H1 (cell line): ENCODE measurements around the gene ELSPBP1. TPM values are rescaled to one million over a fixed set of nuclear protein-coding genes. Genes with fewer than 3 reads are reported as not detected.
A peak's percentile ranks its signal among the peaks of the same experiment; 100 is the strongest.

Experiments used
- CTCF ChIA-PET: fragments of 300-600 bp; sonication (Branson Sonifier 250); formaldehyde crosslinking; loops from one replicate; lab custom pipeline; 2021; ENCODE audit not compliant: partially characterized antibody; lab: Charles Lee
- POLR2A ChIA-PET: fragments of 300-600 bp; sonication (Branson Sonifier 250); formaldehyde crosslinking; loops from one replicate; lab custom pipeline; 2021; ENCODE audit warnings: inconsistent platforms; ENCODE audit not compliant: partially characterized antibody; lab: Charles Lee
- DNase-seq, 2 experiments: peaks; one replicate each; pipeline versions ENCODE4 v3.0.0 to v3.0.0-alpha.2; 2010 to 2022; ENCODE audit warnings: low spot score in 2 of 2, low read depth in 1 of 2, mixed read lengths in 1 of 2
- FAIRE-seq: peaks from 2 replicates; lab custom pipeline; 2011; peaks lifted over from hg19 to GRCh38; lab: Jason Lieb, UNC
- H2AFZ ChIP-seq: 2 replicates; pipeline ENCODE4 v1.8.1; 2012; ENCODE audit warnings: low read length, inconsistent platforms
- H2AK5ac ChIP-seq: 2 replicates; pipeline ENCODE4 v1.6.1; 2013; ENCODE audit warnings: low read depth, low read length
- H2BK120ac ChIP-seq: replicated peaks from 2 replicates; pipeline ENCODE3; 2013; ENCODE audit warnings: low read depth, low read length, inconsistent platforms
- H2BK12ac ChIP-seq: 2 replicates; pipeline ENCODE4 v1.6.1; 2013; ENCODE audit warnings: low read depth, low read length
- H2BK15ac ChIP-seq: 2 replicates; pipeline ENCODE4 v1.6.1; 2013; ENCODE audit warnings: low read length
- H2BK20ac ChIP-seq: 2 replicates; pipeline ENCODE4 v1.6.1; 2013; ENCODE audit warnings: low read length
- H2BK5ac ChIP-seq: 2 replicates; pipeline ENCODE4 v1.6.1; 2013; ENCODE audit warnings: low read depth, low read length
- H3K14ac ChIP-seq: 2 replicates; pipeline ENCODE4 v1.6.1; 2013; ENCODE audit warnings: inconsistent platforms; ENCODE audit not compliant: insufficient read length
- H3K18ac ChIP-seq: 2 replicates; pipeline ENCODE4 v1.6.1; 2013; ENCODE audit warnings: low read length; ENCODE audit errors: extremely low read depth
- H3K23ac ChIP-seq: 2 replicates; pipeline ENCODE4 v1.6.1; 2013; ENCODE audit warnings: inconsistent platforms; ENCODE audit not compliant: insufficient read length
- H3K23me2 ChIP-seq: 2 replicates; pipeline ENCODE4 v1.6.1; 2013; ENCODE audit warnings: low read depth, low read length
- H3K27ac ChIP-seq: 2 replicates; pipeline ENCODE4 v1.6.1; 2011; ENCODE audit warnings: low read depth, low read length, inconsistent platforms
- H3K27me3 ChIP-seq, 4 experiments: replicated peaks in 1 of 4; 1 replicate in 1 of 4; 2 replicates in 3 of 4; pipeline versions ENCODE4 v1.6.1 to v1.8.1; 2011 to 2013; ENCODE audit warnings: low read length in 3 of 4, mild to moderate bottlenecking in 3 of 4, inconsistent platforms in 2 of 4, mixed read lengths in 2 of 4, moderate library complexity in 1 of 4; ENCODE audit not compliant: control insufficient read depth in 3 of 4, insufficient read depth in 3 of 4; ENCODE audit errors: extremely low read depth in 1 of 4
- H3K36me3 ChIP-seq, 4 experiments: 2 replicates each; pipeline versions ENCODE4 v1.6.1 to v1.8.1; 2011 to 2013; ENCODE audit warnings: mild to moderate bottlenecking in 4 of 4, low read length in 3 of 4, moderate library complexity in 2 of 4, control low read depth in 1 of 4, inconsistent platforms in 1 of 4; ENCODE audit not compliant: insufficient read depth in 4 of 4, control insufficient read depth in 2 of 4
- H3K4ac ChIP-seq: replicated peaks from 2 replicates; pipeline ENCODE3; 2013; ENCODE audit warnings: low read length, low read depth, mixed read lengths, inconsistent platforms; ENCODE audit not compliant: insufficient read length
- H3K4me1 ChIP-seq, 4 experiments: replicated peaks in 1 of 4; 1 replicate in 1 of 4; 2 replicates in 3 of 4; pipeline versions ENCODE4 v1.6.1 to v1.8.1; 2011 to 2013; ENCODE audit warnings: low read length in 3 of 4, inconsistent platforms in 2 of 4, mixed read lengths in 1 of 4; ENCODE audit not compliant: insufficient read depth in 4 of 4, control insufficient read depth in 3 of 4
- H3K4me2 ChIP-seq, 2 experiments: 2 replicates each; pipeline versions ENCODE4 v1.6.1 to v1.8.1; 2011 to 2013; ENCODE audit warnings: low read depth in 2 of 2, low read length in 2 of 2, control low read depth in 1 of 2, inconsistent platforms in 1 of 2, mild to moderate bottlenecking in 1 of 2; ENCODE audit not compliant: insufficient read depth in 1 of 2
- H3K4me3 ChIP-seq, 4 experiments: fragments of 200-600, 300-600 bp in 1 of 4; sonication (generic), shearing (Covaris generic), sonication (Bioruptor Twin) in 1 of 4; 2 replicates each; pipeline versions ENCODE4 v1.5.1 to v1.8.1; 2011 to 2016; ENCODE audit warnings: low read length in 4 of 4, low read depth in 3 of 4, control low read depth in 2 of 4, inconsistent platforms in 2 of 4, mild to moderate bottlenecking in 2 of 4, mixed read lengths in 1 of 4, moderate library complexity in 1 of 4; ENCODE audit not compliant: insufficient read depth in 2 of 4; ENCODE audit errors: extremely low read depth in 1 of 4
- H3K56ac ChIP-seq: replicated peaks from 2 replicates; pipeline ENCODE3; 2013; ENCODE audit warnings: low read depth, mild to moderate bottlenecking, mixed read lengths, low read length, inconsistent platforms; ENCODE audit not compliant: insufficient read length
- H3K79me1 ChIP-seq: 2 replicates; pipeline ENCODE4 v1.6.1; 2013; ENCODE audit warnings: low read depth, low read length, control low read depth
- H3K79me2 ChIP-seq, 2 experiments: 2 replicates each; pipeline versions ENCODE4 v1.6.1 to v1.8.1; 2012 to 2013; ENCODE audit warnings: low read length in 2 of 2, mild to moderate bottlenecking in 2 of 2, inconsistent platforms in 1 of 2; ENCODE audit not compliant: insufficient read depth in 2 of 2, control insufficient read depth in 1 of 2
- H3K9ac ChIP-seq, 4 experiments: replicated peaks in 1 of 4; 1 replicate in 1 of 4; 2 replicates in 3 of 4; pipeline versions ENCODE4 v1.6.1 to v1.8.1; 2011 to 2013; ENCODE audit warnings: low read depth in 3 of 4, low read length in 3 of 4, control low read depth in 2 of 4, mild to moderate bottlenecking in 2 of 4, moderate library complexity in 2 of 4, inconsistent platforms in 1 of 4; ENCODE audit errors: extremely low read depth in 1 of 4
- H3K9me3 ChIP-seq, 2 experiments: 2 replicates each; pipeline versions ENCODE4 v1.6.1 to v1.8.1; 2012 to 2013; ENCODE audit warnings: mild to moderate bottlenecking in 2 of 2, moderate library complexity in 2 of 2, control low read depth in 1 of 2, inconsistent platforms in 1 of 2, low read depth in 1 of 2, low read length in 1 of 2, mixed read lengths in 1 of 2; ENCODE audit not compliant: insufficient read depth in 2 of 2
- H4K20me1 ChIP-seq, 2 experiments: replicated peaks in 1 of 2; 2 replicates each; pipeline versions ENCODE3 to v1.8.1; 2011 to 2013; ENCODE audit warnings: inconsistent platforms in 2 of 2, low read length in 2 of 2, mild to moderate bottlenecking in 1 of 2; ENCODE audit not compliant: insufficient read depth in 2 of 2, control insufficient read depth in 1 of 2
- H4K5ac ChIP-seq: 2 replicates; pipeline ENCODE4 v1.6.1; 2013; ENCODE audit warnings: low read length, low read depth, mixed read lengths, inconsistent platforms; ENCODE audit not compliant: insufficient read length
- H4K8ac ChIP-seq: 2 replicates; pipeline ENCODE4 v1.8.0; 2013; ENCODE audit warnings: mild to moderate bottlenecking, moderate library complexity, low read length, inconsistent platforms; ENCODE audit not compliant: insufficient read depth; ENCODE audit errors: extremely low read depth
- H4K91ac ChIP-seq: replicated peaks from 2 replicates; pipeline ENCODE3; 2013; ENCODE audit warnings: low read length, mixed read lengths, inconsistent platforms; ENCODE audit not compliant: insufficient read length
- BRCA1 ChIP-seq: IDR thresholded peaks from 2 replicates; pipeline ENCODE4 v1.6.1; 2012; ENCODE audit warnings: low read depth, low read length, improper control_type of control experiment
- CBX8 ChIP-seq: fragments of 300-800, 300-1000 bp; sonication (generic); IDR thresholded peaks from 2 replicates; pipeline ENCODE4 v1.7.1; 2016; ENCODE audit warnings: low read depth, low read length, borderline replicate concordance
- CEBPB ChIP-seq: IDR thresholded peaks from 2 replicates; pipeline ENCODE4 v1.6.1; 2012; ENCODE audit warnings: low read depth, low read length
- CHD1 ChIP-seq: IDR thresholded peaks from 2 replicates; pipeline ENCODE4 v1.6.1; 2012; ENCODE audit warnings: low read depth, low read length, improper control_type of control experiment
- FOSL1 ChIP-seq: IDR thresholded peaks from 2 replicates; pipeline ENCODE4 v1.6.1; 2011; ENCODE audit warnings: mild to moderate bottlenecking, low read depth, low read length, moderate library complexity; ENCODE audit not compliant: insufficient read depth
- HDAC6 ChIP-seq: IDR thresholded peaks from one replicate; pipeline ENCODE4 v1.7.1; 2012; ENCODE audit warnings: low read depth, mild to moderate bottlenecking, inconsistent platforms, low read length, moderate library complexity
- POLR2AphosphoS5 ChIP-seq: IDR thresholded peaks from 2 replicates; pipeline ENCODE4 v1.6.1; 2011; ENCODE audit warnings: low read depth, low read length
- RAD21 ChIP-seq, 2 experiments: IDR thresholded peaks in 1 of 2; conservative IDR thresholded peaks in 1 of 2; 2 replicates each; pipeline ENCODE4 v1.6.1; 2011; ENCODE audit warnings: low read depth in 2 of 2, low read length in 2 of 2, improper control_type of control experiment in 1 of 2, inconsistent platforms in 1 of 2, mild to moderate bottlenecking in 1 of 2, moderate library complexity in 1 of 2
- SP2 ChIP-seq: IDR thresholded peaks from 2 replicates; pipeline ENCODE4 v1.6.1; 2012; ENCODE audit warnings: mild to moderate bottlenecking, low read length, inconsistent platforms
- TBP ChIP-seq: IDR thresholded peaks from 2 replicates; pipeline ENCODE4 v1.6.1; 2011; ENCODE audit warnings: low read depth, low read length, improper control_type of control experiment
- WGBS, 2 experiments: shearing (Covaris generic) in 1 of 2; methylation state at CpG; one replicate each; pipeline versions ENCODE4 v1.1.6 to v1.1.7; 2013 to 2015; ENCODE audit warnings: low lambda C conversion rate in 2 of 2, mixed read lengths in 2 of 2, inconsistent platforms in 1 of 2, low coverage in 1 of 2, missing lambda C conversion rate in 1 of 2; ENCODE audit not compliant: insufficient replicate concordance in 2 of 2, insufficient coverage in 1 of 2, insufficient read length in 1 of 2; ENCODE audit errors: extremely low coverage in 1 of 2, missing lambda C conversion rate in 1 of 2; 5-methylcytosine and 5-hydroxymethylcytosine counted together
- polyA plus RNA-seq, 7 experiments: library from polyadenylated mRNA; depleted of rRNA in 3 of 7; stranded (reverse) in 5 of 7; unstranded in 2 of 7; fragments of >200 nt in 5 of 7; fragments of 200-250 nt in 2 of 7; gene quantifications; 1 replicate in 5 of 7; 2 replicates in 1 of 7; 4 replicates in 1 of 7; pipeline versions ENCODE4 v1.2.1 to v1.2.3, GENCODE V29; 2011 to 2013; ENCODE audit warnings: missing spikeins in 2 of 7, mixed read lengths in 2 of 7
- total RNA-seq: library from RNA; stranded (reverse); fragmentation: NEBNext Ultra II Directional; extraction: Animal tissue kit (Norgen Biotek cat#: 25700); gene quantifications from 2 replicates; pipeline ENCODE4 v1.2.1, GENCODE V29; 2021
- TF ChIP-seq, protein P1 (sequence below), 3 experiments: IDR thresholded peaks; 1 replicate in 2 of 3; 2 replicates in 1 of 3; pipeline versions ENCODE4 v1.5.1 to v1.6.1; 2011; ENCODE audit warnings: low read length in 3 of 3, mild to moderate bottlenecking in 3 of 3, inconsistent platforms in 2 of 3, low read depth in 1 of 3, moderate library complexity in 1 of 3; ENCODE audit not compliant: insufficient read depth in 1 of 3; ENCODE audit errors: control extremely low read depth in 1 of 3

Gene ELSPBP1
- total and polyA plus RNA-seq, 2 of the 8 experiments (the other 6 are each of a cell fraction or from before 2014, with no cell fraction given): not detected

DNA sequence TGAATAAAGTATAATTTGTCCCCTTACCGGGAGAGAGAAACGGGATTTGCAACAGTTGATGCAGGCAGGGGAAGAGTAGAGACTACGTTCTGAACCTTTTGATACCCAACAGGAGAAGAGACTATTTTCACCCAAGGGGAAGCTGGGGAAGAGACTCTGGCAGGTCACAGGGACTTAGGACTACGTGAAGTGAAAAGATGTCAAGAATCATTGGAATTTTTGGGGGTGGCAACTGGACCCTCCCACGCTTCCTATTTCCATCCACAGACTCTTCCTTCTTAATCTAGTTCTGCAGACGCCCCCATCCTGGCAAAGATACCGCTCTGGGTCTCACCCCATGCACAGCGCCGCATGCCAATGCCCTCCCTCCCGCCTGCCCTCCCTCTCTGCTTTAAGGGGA, 35.6 kb downstream of the ELSPBP1 start:
- Histone ChIP-seq H3K27ac (no peak overlapping the region), H4K8ac (no peak overlapping the region), H3K18ac (no peak overlapping the region), H4K20me1 (no peaks in the 10 kb centered on the region), H3K4me1 (no peaks in the 10 kb centered on the region), H3K23me2 (no peaks in the 10 kb centered on the region), H3K9ac (no peak overlapping the region), H3K4ac (no peak overlapping the region), H3K79me1 (no peaks in the 10 kb centered on the region), H2BK120ac (no peak overlapping the region), H2BK15ac (no peak overlapping the region), H3K56ac (no peak overlapping the region), H2BK12ac (no peak overlapping the region), H2BK20ac (no peak overlapping the region), H2AK5ac (no peak overlapping the region)
- CTCF ChIA-PET: interaction anchor here (1.7 kb wide), 2 partner anchors 9 to 39 kb away, joined by 6 to 9 read pairs; no protein-coding TSS in a partner anchor
- no peak for DNase-seq
- TF ChIP-seq FOSL1 (no peak), RAD21 (IDR thresholded peaks at IDR 0.05 in 1 of 2, conservative IDR thresholded peaks at IDR 0.05 in 1 of 2; ENCODE audit: low read depth in 2 of 2, low read length in 2 of 2) (no peak), POLR2AphosphoS5 (no peak), CEBPB (no peak), SP2 (no peak), BRCA1 (no peak), HDAC6 (no peak), CBX8 (no peak), TBP (no peak), CHD1 (no peak)
- TF ChIP-seq, protein P1, sequence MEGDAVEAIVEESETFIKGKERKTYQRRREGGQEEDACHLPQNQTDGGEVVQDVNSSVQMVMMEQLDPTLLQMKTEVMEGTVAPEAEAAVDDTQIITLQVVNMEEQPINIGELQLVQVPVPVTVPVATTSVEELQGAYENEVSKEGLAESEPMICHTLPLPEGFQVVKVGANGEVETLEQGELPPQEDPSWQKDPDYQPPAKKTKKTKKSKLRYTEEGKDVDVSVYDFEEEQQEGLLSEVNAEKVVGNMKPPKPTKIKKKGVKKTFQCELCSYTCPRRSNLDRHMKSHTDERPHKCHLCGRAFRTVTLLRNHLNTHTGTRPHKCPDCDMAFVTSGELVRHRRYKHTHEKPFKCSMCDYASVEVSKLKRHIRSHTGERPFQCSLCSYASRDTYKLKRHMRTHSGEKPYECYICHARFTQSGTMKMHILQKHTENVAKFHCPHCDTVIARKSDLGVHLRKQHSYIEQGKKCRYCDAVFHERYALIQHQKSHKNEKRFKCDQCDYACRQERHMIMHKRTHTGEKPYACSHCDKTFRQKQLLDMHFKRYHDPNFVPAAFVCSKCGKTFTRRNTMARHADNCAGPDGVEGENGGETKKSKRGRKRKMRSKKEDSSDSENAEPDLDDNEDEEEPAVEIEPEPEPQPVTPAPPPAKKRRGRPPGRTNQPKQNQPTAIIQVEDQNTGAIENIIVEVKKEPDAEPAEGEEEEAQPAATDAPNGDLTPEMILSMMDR (IDR thresholded peaks at IDR 0.05; ENCODE audit: control extremely low read depth in 1 of 3, insufficient read depth in 1 of 3, low read depth in 1 of 3, low read length in 3 of 3): no peak
- TF ChIP-seq, all 59 proteins: peak for 0
- Histone ChIP-seq H3K4me2 (no peak overlapping the region), H2AFZ (peak overlapping the region; percentile 51), H3K23ac (no peak overlapping the region), H3K36me3 (no peaks in the 10 kb centered on the region), H2BK5ac (no peak overlapping the region), H4K5ac (no peak overlapping the region), H3K79me2 (no peaks in the 10 kb centered on the region), H3K4me3 (no peak overlapping the region), H4K91ac (no peak overlapping the region), H3K14ac (no peak overlapping the region), H3K9me3 (no peaks in the 10 kb centered on the region), H3K27me3 (no peaks in the 10 kb centered on the region)
- POLR2A ChIA-PET: no interaction called here
- WGBS, 2 experiments: 90% methylated on average over 10 of the region's 10 CpGs; no CpG with 5 or more reads in 1 of the 2 experiments
- no peak for FAIRE-seq
